ENCODE results near the gene ZBTB39.

Gene ZBTB39

DNA sequence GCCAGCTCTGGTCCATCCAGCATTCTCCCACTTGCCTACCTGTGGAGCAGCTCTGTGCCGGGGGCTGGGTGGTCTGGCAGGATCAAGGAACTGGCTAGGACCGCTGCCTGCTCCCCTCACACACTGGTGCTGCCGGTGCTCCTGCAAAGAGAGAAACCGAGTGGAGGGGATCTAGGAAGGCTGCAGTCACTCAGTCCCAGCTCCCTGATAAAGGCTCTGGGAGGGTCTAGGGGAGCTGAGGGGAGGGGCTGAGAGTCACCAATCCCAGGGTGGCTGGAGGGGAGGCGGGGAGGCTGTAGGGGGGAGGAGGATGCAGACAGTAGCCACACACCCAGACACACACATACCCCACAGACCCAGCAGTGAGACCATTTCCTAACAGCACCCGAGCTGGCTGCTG lies 10.0 kb upstream of the ZBTB39 start, which contains the start of gene TAC3:
TAC3 (minus strand) TSS at position 182 of the 400 bp plus-strand sequence. CDS start 732 bp downstream, outside the sequence.
- no peaks in the 10 kb centered on the region for H3K9me3 ChIP-seq (ENCODE audit: control insufficient read depth, low read length)
- H3K27me3 ChIP-seq (ENCODE audit: control insufficient read depth, insufficient read depth, low read length, poor library complexity, severe bottlenecking): no peaks in the 10 kb centered on the region
- H3K4me3 ChIP-seq (ENCODE audit: insufficient read depth, low read depth, low read length): no peak within 1 kb of the TSS
- WGBS, 2 experiments: 59 to 60% methylated on average over 5 of the region's 6 CpGs
- H3K27ac ChIP-seq (ENCODE audit: insufficient read depth, low read depth, low read length, poor library complexity, severe bottlenecking): no peak within 1 kb of the TSS
- no peaks in the 10 kb centered on the region for H3K36me3 ChIP-seq (ENCODE audit: control insufficient read depth, insufficient read depth, low read length)
- no peaks in the 10 kb centered on the region for H3K4me1 ChIP-seq (ENCODE audit: control insufficient read depth, insufficient read depth, low read length)

DNA sequence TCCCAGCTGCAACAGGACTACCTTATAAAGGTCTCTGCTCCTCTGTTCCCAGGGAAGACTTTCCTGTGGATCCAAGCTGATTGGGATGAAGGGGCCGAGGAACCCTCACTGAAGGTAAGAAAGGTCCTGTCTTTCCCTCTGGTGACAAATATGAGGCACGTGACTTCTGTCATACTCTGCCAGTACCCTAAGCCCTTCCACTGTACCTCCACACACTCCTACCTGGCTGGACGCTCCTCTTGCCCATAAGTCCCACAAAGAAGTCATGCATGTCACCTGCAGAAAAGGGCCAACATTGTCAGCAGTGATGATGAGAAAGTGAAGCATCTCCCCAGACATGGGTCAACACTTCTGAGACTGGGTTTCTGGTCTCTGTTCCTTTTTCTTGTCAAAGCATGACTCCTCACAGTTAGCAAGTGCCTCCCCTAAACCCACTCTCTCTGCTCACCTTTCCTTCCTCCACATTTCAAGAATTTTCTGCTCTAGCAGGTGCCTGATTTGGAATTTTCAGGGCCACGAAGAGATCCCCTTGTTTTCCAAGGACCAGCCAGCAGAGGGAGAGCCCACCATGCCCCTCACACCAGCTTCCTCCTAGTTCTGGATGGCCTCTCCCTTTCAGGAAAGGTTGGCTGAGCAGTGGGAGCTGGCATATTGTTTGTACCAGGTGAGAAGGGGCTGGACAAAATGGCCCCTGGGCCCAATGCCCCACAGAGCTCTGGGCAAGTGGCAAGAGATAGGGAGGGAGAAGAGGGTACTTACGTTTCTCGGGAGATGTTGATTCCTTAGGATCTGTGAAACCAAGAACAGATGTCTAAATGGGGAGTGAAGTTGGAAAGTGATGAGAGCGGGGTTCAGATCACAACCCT lies 6.5 kb upstream of the ZBTB39 start:
- WGBS, 2 experiments: 83 to 87% methylated on average over 7 of the region's 7 CpGs
- Histone ChIP-seq H3K4me3 (ENCODE audit: insufficient read depth, low read depth, low read length) (no peak overlapping the region), H3K27ac (ENCODE audit: insufficient read depth, low read depth, low read length, poor library complexity, severe bottlenecking) (no peak overlapping the region), H3K4me1 (ENCODE audit: control insufficient read depth, insufficient read depth, low read length) (no peaks in the 10 kb centered on the region), H3K9me3 (ENCODE audit: control insufficient read depth, low read length) (no peaks in the 10 kb centered on the region), H3K36me3 (ENCODE audit: control insufficient read depth, insufficient read depth, low read length) (no peaks in the 10 kb centered on the region), H3K27me3 (ENCODE audit: control insufficient read depth, insufficient read depth, low read length, poor library complexity, severe bottlenecking) (no peaks in the 10 kb centered on the region)

GRCh38 chr12:57011438-57012424 lies 5.4 kb upstream of the ZBTB39 start:
- 84 to 86% methylated on average over 12 of the region's 12 CpGs for WGBS, 2 experiments
- H3K9me3 ChIP-seq (ENCODE audit: control insufficient read depth, low read length): no peaks in the 10 kb centered on the region
- H3K4me3 ChIP-seq (ENCODE audit: insufficient read depth, low read depth, low read length): no peak overlapping the region
- H3K4me1 ChIP-seq (ENCODE audit: control insufficient read depth, insufficient read depth, low read length): no peaks in the 10 kb centered on the region
- no peak overlapping the region for H3K27ac ChIP-seq (ENCODE audit: insufficient read depth, low read depth, low read length, poor library complexity, severe bottlenecking)
- H3K27me3 ChIP-seq (ENCODE audit: control insufficient read depth, insufficient read depth, low read length, poor library complexity, severe bottlenecking): no peaks in the 10 kb centered on the region
- H3K36me3 ChIP-seq (ENCODE audit: control insufficient read depth, insufficient read depth, low read length): no peaks in the 10 kb centered on the region

DNA sequence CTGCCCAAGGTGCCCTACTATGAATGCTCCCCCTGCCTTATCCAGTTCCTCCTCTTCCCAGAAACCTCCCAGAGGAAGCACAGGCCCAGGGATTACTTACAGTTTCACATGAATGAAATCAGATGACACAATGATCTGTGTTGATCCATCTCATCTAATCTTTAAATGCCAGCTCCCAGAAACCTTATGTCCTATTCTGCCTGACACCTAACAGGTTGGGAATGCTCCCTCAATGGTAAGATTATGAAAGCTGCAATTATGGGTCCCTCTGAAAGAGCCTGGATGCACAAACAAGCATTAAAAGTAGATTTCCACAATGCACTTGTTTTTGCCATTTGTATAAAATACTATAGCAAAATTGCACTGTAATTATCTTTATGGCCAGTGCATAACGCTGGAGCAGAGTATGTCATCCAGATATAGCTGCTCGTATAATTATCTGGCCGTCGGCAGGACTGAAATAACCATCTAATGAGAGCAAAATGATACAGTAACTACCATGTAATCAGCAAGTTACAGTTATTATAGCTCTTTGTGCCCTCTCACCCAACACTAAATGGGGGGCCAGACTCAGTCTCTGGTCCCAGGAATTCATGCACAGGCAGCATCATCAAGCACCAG lies 4.4 kb upstream of the ZBTB39 start:
- no peaks in the 10 kb centered on the region for H3K9me3 ChIP-seq (ENCODE audit: control insufficient read depth, low read length)
- H3K36me3 ChIP-seq (ENCODE audit: control insufficient read depth, insufficient read depth, low read length): no peaks in the 10 kb centered on the region
- no peaks in the 10 kb centered on the region for H3K4me1 ChIP-seq (ENCODE audit: control insufficient read depth, insufficient read depth, low read length)
- WGBS, 2 experiments: 84 to 88% methylated on average over 4 of the region's 4 CpGs
- H3K27ac ChIP-seq (ENCODE audit: insufficient read depth, low read depth, low read length, poor library complexity, severe bottlenecking): no peak overlapping the region
- H3K4me3 ChIP-seq (ENCODE audit: insufficient read depth, low read depth, low read length): no peak overlapping the region
- H3K27me3 ChIP-seq (ENCODE audit: control insufficient read depth, insufficient read depth, low read length, poor library complexity, severe bottlenecking): no peaks in the 10 kb centered on the region

- no peaks in the 10 kb centered on the region for H3K9me3 ChIP-seq (ENCODE audit: control insufficient read depth, low read length)
- WGBS, 2 experiments: 85 to 90% methylated on average over 5 of the region's 5 CpGs
- H3K27me3 ChIP-seq (ENCODE audit: control insufficient read depth, insufficient read depth, low read length, poor library complexity, severe bottlenecking): no peaks in the 10 kb centered on the region
- peaks cover 5% of the 10 kb centered on the region for H3K4me1 ChIP-seq (ENCODE audit: control insufficient read depth, insufficient read depth, low read length)
- H3K27ac ChIP-seq (ENCODE audit: insufficient read depth, low read depth, low read length, poor library complexity, severe bottlenecking): no peak overlapping the region
- no peak overlapping the region for H3K4me3 ChIP-seq (ENCODE audit: insufficient read depth, low read depth, low read length)
- no peaks in the 10 kb centered on the region for H3K36me3 ChIP-seq (ENCODE audit: control insufficient read depth, insufficient read depth, low read length)
Observed at GRCh38 chr12:57009949-57010626, 3.7 kb upstream of the ZBTB39 start.

DNA sequence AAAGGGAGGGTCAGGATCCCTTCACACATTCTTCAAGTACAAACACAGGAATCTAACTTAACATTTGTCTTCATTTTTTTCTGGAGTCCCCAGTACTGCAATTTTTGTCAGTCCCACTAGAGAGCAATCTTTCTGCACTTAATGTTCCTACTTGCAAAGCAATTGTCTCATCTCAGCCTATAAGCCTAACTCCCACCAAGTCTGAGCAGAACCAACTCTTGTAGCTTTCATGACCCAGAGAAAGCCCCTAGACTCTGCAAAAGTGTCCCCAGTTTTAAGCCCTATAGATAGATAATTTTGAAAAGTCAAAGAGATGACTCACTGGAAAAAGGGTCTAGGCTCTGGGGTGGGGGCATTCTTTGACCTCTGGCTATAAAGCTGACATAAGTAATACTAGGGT lies 1.8 kb upstream of the ZBTB39 start:
- Histone ChIP-seq H3K27me3 (ENCODE audit: control insufficient read depth, insufficient read depth, low read length, poor library complexity, severe bottlenecking) (no peaks in the 10 kb centered on the region), H3K27ac (ENCODE audit: insufficient read depth, low read depth, low read length, poor library complexity, severe bottlenecking) (no peak overlapping the region), H3K36me3 (ENCODE audit: control insufficient read depth, insufficient read depth, low read length) (peaks cover 14% of the 10 kb centered on the region)

GRCh38 chr12:57006809-57007475 lies 596 bp upstream of the ZBTB39 start:
- 82 to 84% methylated on average over 10 of the region's 10 CpGs for WGBS, 2 experiments
- peaks cover 8% of the 10 kb centered on the region for H3K4me1 ChIP-seq (ENCODE audit: control insufficient read depth, insufficient read depth, low read length)
- H3K36me3 ChIP-seq (ENCODE audit: control insufficient read depth, insufficient read depth, low read length): peaks cover 27% of the 10 kb centered on the region
- H3K27ac ChIP-seq (ENCODE audit: insufficient read depth, low read depth, low read length, poor library complexity, severe bottlenecking): no peak overlapping the region
- no peaks in the 10 kb centered on the region for H3K9me3 ChIP-seq (ENCODE audit: control insufficient read depth, low read length)
- no peaks in the 10 kb centered on the region for H3K27me3 ChIP-seq (ENCODE audit: control insufficient read depth, insufficient read depth, low read length, poor library complexity, severe bottlenecking)
- peak overlapping the region; percentile 4 for H3K4me3 ChIP-seq (ENCODE audit: insufficient read depth, low read depth, low read length)

More for the DNA sequence above, 1.8 kb upstream of the ZBTB39 start:
- Histone ChIP-seq H3K4me3 (ENCODE audit: insufficient read depth, low read depth, low read length) (no peak overlapping the region), H3K4me1 (ENCODE audit: control insufficient read depth, insufficient read depth, low read length) (peaks cover 8% of the 10 kb centered on the region), H3K9me3 (ENCODE audit: control insufficient read depth, low read length) (no peaks in the 10 kb centered on the region)

DNA sequence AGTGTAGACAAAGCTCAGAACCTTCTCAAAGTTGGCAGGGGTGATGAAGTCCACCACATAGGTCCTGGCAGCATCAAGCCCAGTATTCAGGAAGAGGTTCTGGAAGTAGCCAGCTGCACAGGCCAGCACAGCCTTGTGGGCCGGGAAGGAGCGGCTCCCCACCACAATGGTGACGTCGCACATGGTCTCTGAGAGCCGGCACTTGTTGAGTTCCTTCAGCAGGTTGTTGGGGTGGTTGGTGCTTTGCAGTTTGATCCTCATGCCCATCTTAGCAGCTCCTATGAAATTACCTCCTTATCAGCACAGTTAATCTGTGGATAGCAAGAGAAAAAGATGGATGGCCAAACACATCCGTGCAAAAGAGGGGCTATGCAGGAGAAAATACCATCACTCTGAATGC lies 1.7 kb downstream of the ZBTB39 start:
- Histone ChIP-seq H3K27me3 (ENCODE audit: control insufficient read depth, insufficient read depth, low read length, poor library complexity, severe bottlenecking) (no peaks in the 10 kb centered on the region), H3K27ac (ENCODE audit: insufficient read depth, low read depth, low read length, poor library complexity, severe bottlenecking) (no peak overlapping the region), H3K36me3 (ENCODE audit: control insufficient read depth, insufficient read depth, low read length) (peaks cover 43% of the 10 kb centered on the region), H3K4me1 (ENCODE audit: control insufficient read depth, insufficient read depth, low read length) (peaks cover 8% of the 10 kb centered on the region), H3K4me3 (ENCODE audit: insufficient read depth, low read depth, low read length) (no peak overlapping the region), H3K9me3 (ENCODE audit: control insufficient read depth, low read length) (no peaks in the 10 kb centered on the region)
- WGBS, 2 experiments: 92 to 96% methylated on average over 6 of the region's 6 CpGs

DNA sequence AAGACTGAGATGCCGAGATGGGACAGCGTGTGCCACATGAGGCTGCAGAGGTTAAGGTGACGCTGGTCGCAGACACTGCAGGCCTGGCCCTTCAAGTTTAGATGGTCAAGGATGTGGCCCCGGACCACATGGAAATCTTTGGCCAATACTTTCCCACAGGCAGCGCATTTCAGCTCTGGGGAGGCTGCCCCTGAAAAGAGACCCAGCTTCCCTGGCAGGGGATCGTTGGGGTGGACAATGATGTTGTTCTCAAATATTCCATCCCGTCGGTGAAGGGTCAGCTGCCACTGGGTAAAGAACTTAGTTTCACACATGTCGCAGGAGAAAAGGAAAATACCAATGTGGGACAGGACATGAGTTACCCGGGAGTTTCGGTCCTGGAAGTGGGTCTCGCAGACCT lies 3.0 kb downstream of the ZBTB39 start:
- peaks cover 43% of the 10 kb centered on the region for H3K36me3 ChIP-seq (ENCODE audit: control insufficient read depth, insufficient read depth, low read length)
- no peaks in the 10 kb centered on the region for H3K9me3 ChIP-seq (ENCODE audit: control insufficient read depth, low read length)
- no peak overlapping the region for H3K27ac ChIP-seq (ENCODE audit: insufficient read depth, low read depth, low read length, poor library complexity, severe bottlenecking)
- H3K4me1 ChIP-seq (ENCODE audit: control insufficient read depth, insufficient read depth, low read length): peaks cover 8% of the 10 kb centered on the region
- H3K27me3 ChIP-seq (ENCODE audit: control insufficient read depth, insufficient read depth, low read length, poor library complexity, severe bottlenecking): no peaks in the 10 kb centered on the region
- no peak overlapping the region for H3K4me3 ChIP-seq (ENCODE audit: insufficient read depth, low read depth, low read length)
- whole genome bisulfite sequencing, 2 experiments: 96 to 97% methylated on average over 13 of the region's 13 CpGs
